HG03354 (cell line): Measurements from ENCODE around the gene GNG2.
A peak's percentile ranks its signal among the peaks of the same experiment; 100 is the strongest.

Source experiments
- ATAC-seq: cut with Tn5 transposase; IDR thresholded peaks from one replicate; pipeline ENCODE4 v1.9.1; 2021; ENCODE audit warnings: mild to moderate bottlenecking; ENCODE audit not compliant: unreplicated experiment, poor library complexity, severe bottlenecking

Gene GNG2

GRCh38 chr14:51860164-51860824 is at the start of gene GNG2:
GNG2 (plus strand) TSS chr14:51860612; CDS start chr14:51950679, 90,067 bp downstream.
- ATAC-seq, result peak; percentile 91

GRCh38 chr14:51811706-51812105 is 48.7 kb upstream of the GNG2 start:
- no peak for ATAC-seq

- ATAC-seq, result no peak
Measured at GRCh38 chr14:51816031-51816430, 44.4 kb upstream of the GNG2 start.

- no peak for ATAC-seq
Measured at GRCh38 chr14:51817326-51817725, 43.1 kb upstream of the GNG2 start.

GRCh38 chr14:51818748-51819380 is 41.5 kb upstream of the GNG2 start:
- ATAC-seq, result no peak

- no peak for ATAC-seq
Measured at GRCh38 chr14:51821822-51822221, 38.6 kb upstream of the GNG2 start.

- no peak for ATAC-seq
Measured at GRCh38 chr14:51822499-51822898, 37.9 kb upstream of the GNG2 start.

GRCh38 chr14:51823706-51824105 is 36.7 kb upstream of the GNG2 start:
- ATAC-seq, result no peak

- ATAC-seq, result no peak
Measured at GRCh38 chr14:51824191-51824590, 36.2 kb upstream of the GNG2 start.

- ATAC-seq, result no peak
Measured at GRCh38 chr14:51825926-51826325, 34.5 kb upstream of the GNG2 start.

GRCh38 chr14:51828017-51828797 is 32.2 kb upstream of the GNG2 start:
- peak; percentile 92 for ATAC-seq

- ATAC-seq, result no peak
Measured at GRCh38 chr14:51834240-51834639, 26.2 kb upstream of the GNG2 start.

- peak; percentile 58 for ATAC-seq
Measured at GRCh38 chr14:51836417-51836816, 24.0 kb upstream of the GNG2 start.

- peak; percentile 41 for ATAC-seq
Measured at GRCh38 chr14:51844081-51844881, 16.1 kb upstream of the GNG2 start.

GRCh38 chr14:51845811-51846210 is 14.6 kb upstream of the GNG2 start:
- no peak for ATAC-seq

- ATAC-seq, result peak; percentile 76
Measured at GRCh38 chr14:51846631-51847488, 13.6 kb upstream of the GNG2 start.

- ATAC-seq, result no peak
Measured at GRCh38 chr14:51847489-51847796, 13.0 kb upstream of the GNG2 start.

- no peak for ATAC-seq
Measured at GRCh38 chr14:51848120-51848519, 12.3 kb upstream of the GNG2 start.

GRCh38 chr14:51849097-51849496 is 11.3 kb upstream of the GNG2 start:
- ATAC-seq, result no peak
